ENCODE results near the gene PPP1R3G. TPM values are rescaled to one million over a fixed set of nuclear protein-coding genes. Genes with fewer than 3 reads are reported as not detected.

PPP1R3G gene
- total RNA-seq, 1 experiment from 2014 or later = not detected

GRCh38 chr6:5058254-5058653 lies 26.9 kb upstream of the PPP1R3G start:
- H4K8ac ChIP-seq (replicated peaks; ENCODE audit: insufficient read length, low read depth, low read length) = no peak overlapping the region
- H3K27ac ChIP-seq (ENCODE audit: insufficient read length, low read depth, low read length) = no peak overlapping the region
- H3K4me3 Mint-ChIP-seq = no peak overlapping the region
- peaks cover 0 to 11% (median 0%) of the 10 kb centered on the region in 3 experiments; a peak in 2 of 7 replicates for H3K36me3 Mint-ChIP-seq (ENCODE audit: insufficient read depth in 1 of 3, low read depth in 3 of 3)
- H3K4me2 ChIP-seq (ENCODE audit: insufficient read depth, insufficient read length, low read length) = no peak overlapping the region
- H3K4me1 Mint-ChIP-seq = peaks cover 11 to 13% of the 10 kb centered on the region in 2 experiments
- no peak overlapping the region for H4K5ac ChIP-seq (ENCODE audit: insufficient read length, low read depth, low read length)
- H4K91ac ChIP-seq (ENCODE audit: insufficient read length, low read depth, low read length) = no peak overlapping the region
- H2AK5ac ChIP-seq (ENCODE audit: insufficient read length, low read length) = no peak overlapping the region
- H2BK5ac ChIP-seq (ENCODE audit: insufficient read length, low read length) = no peak overlapping the region
- no peak overlapping the region for H2AFZ ChIP-seq (ENCODE audit: low read length)
- H3K9me3 ChIP-seq (ENCODE audit: control insufficient read depth, low read depth, low read length) = no peaks in the 10 kb centered on the region
- H2BK20ac ChIP-seq (ENCODE audit: low read depth, low read length, poor library complexity, severe bottlenecking) = no peak overlapping the region
- H3K27me3 Mint-ChIP-seq (ENCODE audit: low read depth) = peaks cover 9% of the 10 kb centered on the region
- no peak for DNase-seq
- no peak overlapping the region for H3K23ac ChIP-seq (ENCODE audit: insufficient read length, low read depth, low read length)
- H4K20me1 ChIP-seq (ENCODE audit: control insufficient read depth, insufficient read depth, insufficient read length) = no peaks in the 10 kb centered on the region
- no peak overlapping the region for H2BK15ac ChIP-seq (ENCODE audit: low read depth, low read length)
- H3K4me1 ChIP-seq (ENCODE audit: insufficient read depth, low read length) = no peaks in the 10 kb centered on the region
- no peak overlapping the region for H3K9ac ChIP-seq (ENCODE audit: extremely low read depth, insufficient read length, low read length)
- H3T11ph ChIP-seq (ENCODE audit: low read length) = no peak overlapping the region
- no CpG with 5 or more reads among the region's 8 CpGs for WGBS (ENCODE audit: extremely low coverage, insufficient read length, low lambda C conversion rate)
- no peaks in the 10 kb centered on the region for H3K23me2 ChIP-seq (ENCODE audit: insufficient read length, low read depth, low read length, poor library complexity, severe bottlenecking)
- H3K18ac ChIP-seq (ENCODE audit: insufficient read length, low read depth, low read length) = no peak overlapping the region
- no peak overlapping the region for H2BK120ac ChIP-seq (ENCODE audit: low read depth, low read length, poor library complexity, severe bottlenecking)
- no peak overlapping the region for H3K56ac ChIP-seq (ENCODE audit: insufficient read length, low read depth, low read length)
- peaks cover 0 to 8% of the 10 kb centered on the region in 2 experiments; a peak in 3 of 5 replicates for H3K9me3 Mint-ChIP-seq
- H3K79me2 ChIP-seq (ENCODE audit: insufficient read depth, low read length) = no peaks in the 10 kb centered on the region
- no peak for TF ChIP-seq CTCF (conservative IDR thresholded peaks at IDR 0.05)
- H2BK12ac ChIP-seq (ENCODE audit: insufficient read length, low read depth, low read length) = no peak overlapping the region
- no peaks in the 10 kb centered on the region for H3K79me1 ChIP-seq (ENCODE audit: insufficient read depth, low read depth, low read length, poor library complexity, severe bottlenecking)
- H3K27me3 ChIP-seq (ENCODE audit: insufficient read depth, low read length) = no peaks in the 10 kb centered on the region
- no peak overlapping the region for H3K27ac Mint-ChIP-seq
- H3K4ac ChIP-seq (ENCODE audit: low read depth, low read length) = no peak overlapping the region
- H3K14ac ChIP-seq (ENCODE audit: insufficient read depth, low read length) = no peak overlapping the region
